Astrocyte (in vitro differentiated cells and primary cell): ENCODE data around the gene ZNF80.

Source experiments
- CTCF ChIP-seq: IDR thresholded peaks from 2 replicates; pipeline ENCODE4 v1.5.1; 2011; ENCODE audit warnings: low read depth, mild to moderate bottlenecking, inconsistent platforms, low read length, moderate library complexity; ENCODE audit not compliant: insufficient read depth
- EZH2 ChIP-seq: IDR thresholded peaks from 2 replicates; pipeline ENCODE4 v1.6.1; 2012; ENCODE audit warnings: mild to moderate bottlenecking, low read length, inconsistent platforms; ENCODE audit not compliant: insufficient read depth

- TF ChIP-seq CTCF (no peak), EZH2 (no peak)
Observed at GRCh38 chr3:114221881-114222264, 15.5 kb downstream of the ZNF80 start.
